Dermis blood vessel endothelial cell (primary cell): Measurements from ENCODE around the gene KCNC1. TPM values are rescaled to one million over a fixed set of nuclear protein-coding genes. Genes with fewer than 3 reads are reported as not detected.

Experiments
- DNase-seq: peaks from one replicate; pipeline ENCODE4 v3.0.0; 2010
- total RNA-seq: library from RNA; depleted of rRNA; stranded (reverse); fragments of >200 nt; gene quantifications from 2 replicates; pipeline ENCODE4 v1.2.3, GENCODE V29; 2014

The KCNC1 gene
- total RNA-seq, 1 donor from 2014 or later: not detected

GRCh38 chr11:17831883-17832282 lies 97.3 kb downstream of the KCNC1 start:
- DNase-seq: no peak

Other genes starting within 250 kb of the KCNC1 start
- not detected in 2 replicates for gene USH1C, start 190.4 kb upstream of the KCNC1 start, total RNA-seq
- not detected in 2 replicates for gene OTOG, start 187.5 kb upstream of the KCNC1 start, total RNA-seq
- not detected in 2 replicates for gene MYOD1, start 15.2 kb upstream of the KCNC1 start, total RNA-seq